DND-41 (cell line): ENCODE measurements around the gene SH3RF3.

Experiments
- CTCF ChIP-seq: IDR thresholded peaks from 2 replicates; pipeline ENCODE4 v1.5.1; 2012; ENCODE audit warnings: borderline replicate concordance, low read length, moderate library complexity, mild to moderate bottlenecking; ENCODE audit not compliant: poor library complexity, severe bottlenecking; ENCODE audit errors: extremely low read depth
- EZH2 ChIP-seq: IDR thresholded peaks from 3 replicates; pipeline ENCODE4 v1.6.1; 2012; ENCODE audit warnings: borderline replicate concordance, low read depth, mild to moderate bottlenecking, moderate library complexity, low read length, inconsistent platforms; ENCODE audit not compliant: severe bottlenecking

GRCh38 chr2:109499566-109499965 lies 370.6 kb downstream of the SH3RF3 start:
- no peak for TF ChIP-seq CTCF
- no peak for TF ChIP-seq EZH2
